Naive thymus-derived CD8-positive, alpha-beta T cell (primary cell): ENCODE measurements around the gene ADISSP. TPM values are rescaled to one million over a fixed set of nuclear protein-coding genes. Genes with fewer than 3 reads are reported as not detected.

Experiments
- ATAC-seq, 2 donors: fragments of 150-1000 bp; cut with Tn5 transposase in 1 of 2; sonication (Bioruptor Pico), chemical (Tn5 transposase) in 1 of 2; 1 replicate in 1 of 2; 2 replicates in 1 of 2; pipeline ENCODE4 v1.10.0; 2021; ENCODE audit warnings: mild to moderate bottlenecking in 2 of 2, moderate library complexity in 2 of 2
- POLR2A ChIA-PET: fragments of 350-600 bp; sonication (Branson Sonifier 250); formaldehyde crosslinking; loops from one replicate; lab custom pipeline; 2021; ENCODE audit warnings: antibody characterized with exemption; lab: Charles Lee
- DNase-seq, 10 donors: peaks; one replicate each; pipeline versions ENCODE4 v3.0.0 to v3.0.0-alpha.2; 2020 to 2022
- H3K27ac Mint-ChIP-seq, 10 donors: one replicate each; pipeline ENCODE4 v1.8.0; 2020 to 2022; ENCODE audit warnings: mild to moderate bottlenecking in 10 of 10, mixed read lengths in 10 of 10, moderate library complexity in 4 of 10, inconsistent platforms in 1 of 10
- H3K27me3 Mint-ChIP-seq, 5 donors: one replicate each; pipeline ENCODE4 v1.8.0; 2021 to 2022; ENCODE audit warnings: mixed read lengths in 5 of 5
- H3K36me3 Mint-ChIP-seq, 3 donors: one replicate each; pipeline ENCODE4 v1.8.0; 2020 to 2022; ENCODE audit warnings: mixed read lengths in 3 of 3, mild to moderate bottlenecking in 2 of 3, inconsistent platforms in 1 of 3
- H3K4me1 Mint-ChIP-seq, 4 donors: one replicate each; pipeline ENCODE4 v1.8.0; 2021 to 2022; ENCODE audit warnings: mixed read lengths in 4 of 4
- H3K4me3 Mint-ChIP-seq, 10 donors: one replicate each; pipeline ENCODE4 v1.8.0; 2020 to 2022; ENCODE audit warnings: mild to moderate bottlenecking in 10 of 10, mixed read lengths in 10 of 10, moderate library complexity in 6 of 10, inconsistent platforms in 1 of 10
- H3K9me3 Mint-ChIP-seq, 9 donors: one replicate each; pipeline ENCODE4 v1.8.0; 2020 to 2022; ENCODE audit warnings: mixed read lengths in 9 of 9, mild to moderate bottlenecking in 3 of 9, inconsistent platforms in 1 of 9, moderate library complexity in 1 of 9
- polyA plus RNA-seq, 3 donors: library from polyadenylated mRNA; unstranded; fragments of 300-500 nt; fragmentation: Illumina TruSeq; gene quantifications; one replicate each; pipeline ENCODE4 v1.2.3, GENCODE V29; 2021
- total RNA-seq, 8 experiments: library from RNA in 2 of 8; stranded (reverse) in 2 of 8; gene quantifications; one replicate each; pipeline ENCODE4 v1.2.3 and lab custom pipeline; 2021 to 2026

ADISSP gene
- total and polyA plus RNA-seq, 5 experiments from 2014 or later, result 17.6 to 32.4 (median 19.6) TPM

DNA sequence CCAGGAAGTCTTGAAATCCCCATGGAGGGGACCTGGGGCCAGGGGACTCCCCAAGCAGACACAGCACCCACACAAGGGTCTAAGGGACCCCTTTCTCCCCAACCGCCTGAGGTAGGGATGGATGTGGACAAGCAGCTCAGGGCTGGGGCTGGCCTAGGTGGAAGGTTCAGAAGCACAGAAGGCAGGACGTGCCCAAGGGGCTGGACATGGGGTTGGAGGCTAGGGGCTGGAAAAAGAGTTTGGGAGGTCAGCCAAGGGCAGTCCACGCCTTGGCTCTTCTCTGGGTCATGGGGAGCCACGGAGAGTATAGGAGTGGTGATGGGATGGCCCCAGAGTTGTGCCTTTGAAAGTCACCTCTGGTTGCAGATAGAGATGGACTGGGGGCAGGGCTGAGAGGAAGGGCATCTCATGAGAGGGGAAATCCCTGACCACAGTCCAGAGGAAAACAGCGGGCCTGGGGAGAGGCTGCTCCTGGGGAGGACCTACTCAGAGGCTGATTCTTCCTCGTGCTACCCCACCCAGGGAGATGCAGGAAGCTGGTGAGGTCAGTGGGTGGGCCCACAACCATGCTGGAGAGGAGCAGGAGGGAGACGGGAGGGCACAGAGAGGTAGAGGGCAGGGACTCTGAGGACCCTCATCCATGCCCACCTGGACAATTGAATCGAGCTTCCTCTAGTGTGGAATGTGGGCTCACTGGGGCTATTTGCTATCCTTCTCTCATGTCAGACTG is 37.6 kb downstream of the ADISSP start:
- H3K9me3 Mint-ChIP-seq, result no peaks in the 10 kb centered on the region
- peaks cover 28 to 67% (median 50%) of the 10 kb centered on the region in 5 donors for H3K27me3 Mint-ChIP-seq
- no peaks in the 10 kb centered on the region for H3K36me3 Mint-ChIP-seq
- POLR2A ChIA-PET, result no interaction called here
- no peak overlapping the region for H3K27ac Mint-ChIP-seq
- no peak overlapping the region for H3K4me3 Mint-ChIP-seq
- ATAC-seq (no peak), DNase-seq (no peak)
- H3K4me1 Mint-ChIP-seq, result peaks cover 0 to 3% (median 3%) of the 10 kb centered on the region in 4 donors

DNA sequence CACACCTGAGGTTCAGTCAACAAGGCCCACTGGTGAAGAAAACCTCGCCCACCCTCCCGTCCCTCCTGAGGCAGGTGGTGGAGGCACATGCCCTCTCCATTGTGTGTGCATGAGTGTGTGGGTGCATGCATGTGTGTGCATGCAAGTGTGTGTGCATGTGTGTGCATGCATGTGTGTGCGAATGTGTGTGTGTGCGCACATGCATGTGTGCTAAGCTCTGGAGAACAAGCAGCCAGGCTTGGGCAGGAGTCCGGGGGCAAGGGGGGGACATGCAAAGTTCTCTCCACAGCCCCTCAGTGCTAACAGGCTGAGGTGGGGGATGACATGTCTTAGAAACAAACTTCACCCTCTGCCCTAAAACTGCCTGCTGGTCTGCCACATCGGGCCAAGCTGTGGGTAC is 38.2 kb downstream of the ADISSP start:
- ATAC-seq (no peak), DNase-seq (no peak)
- POLR2A ChIA-PET, result no interaction called here
- Mint-ChIP-seq H3K27ac (no peak overlapping the region), H3K4me3 (no peak overlapping the region), H3K9me3 (no peaks in the 10 kb centered on the region), H3K36me3 (no peaks in the 10 kb centered on the region), H3K27me3 (peaks cover 27 to 64% (median 50%) of the 10 kb centered on the region in 5 donors), H3K4me1 (peaks cover 0 to 3% (median 3%) of the 10 kb centered on the region in 4 donors)

DNA sequence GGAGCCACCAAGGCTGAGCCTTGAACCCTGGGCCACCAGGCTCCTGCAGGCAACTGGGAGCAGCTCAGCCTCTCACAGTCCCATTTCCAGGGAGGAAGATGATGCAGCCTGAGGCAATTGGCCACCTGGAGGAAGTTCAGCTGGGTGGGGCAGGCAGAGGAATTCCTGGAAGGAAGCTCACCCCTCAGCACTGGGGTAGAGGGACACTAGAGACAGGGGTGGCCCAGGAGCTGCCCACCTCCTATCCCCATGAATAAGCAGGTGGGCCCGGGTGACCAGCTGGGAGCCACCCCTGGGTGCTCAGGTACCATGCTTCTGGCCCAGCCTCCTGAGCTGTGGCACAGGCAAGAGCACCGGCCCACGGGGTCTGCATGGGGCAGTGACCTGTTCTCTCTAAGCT is 38.7 kb downstream of the ADISSP start:
- no peaks in the 10 kb centered on the region for H3K36me3 Mint-ChIP-seq
- H3K4me1 Mint-ChIP-seq, result peaks cover 0 to 3% (median 3%) of the 10 kb centered on the region in 4 donors
- H3K9me3 Mint-ChIP-seq, result no peaks in the 10 kb centered on the region
- no peak for ATAC-seq
- no peak overlapping the region for H3K4me3 Mint-ChIP-seq
- DNase-seq, result no peak
- POLR2A ChIA-PET, result no interaction called here
- H3K27ac Mint-ChIP-seq, result no peak overlapping the region
- H3K27me3 Mint-ChIP-seq, result peaks cover 27 to 61% (median 50%) of the 10 kb centered on the region in 5 donors

DNA sequence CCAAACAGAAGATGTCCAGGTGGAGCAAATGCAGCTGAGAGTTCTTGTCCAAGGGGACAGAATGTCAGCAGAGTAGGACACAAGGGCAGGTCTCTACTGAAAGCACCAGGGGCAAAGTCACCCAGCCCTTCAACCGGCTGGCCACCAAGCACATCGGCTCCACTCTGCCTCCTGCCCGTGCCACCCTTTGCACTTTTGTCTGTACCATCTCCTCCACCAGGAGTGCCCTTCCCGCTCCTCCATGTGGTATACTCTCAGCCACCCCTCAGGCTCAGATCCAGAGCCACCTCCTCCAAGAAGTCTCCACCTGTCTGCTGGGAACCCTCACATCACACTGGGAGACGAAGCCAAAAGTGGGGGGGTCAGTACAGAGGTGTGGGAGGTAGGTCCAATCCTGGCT is 39.2 kb downstream of the ADISSP start:
- Mint-ChIP-seq H3K27ac (no peak overlapping the region), H3K9me3 (no peaks in the 10 kb centered on the region), H3K27me3 (peaks cover 27 to 56% (median 47%) of the 10 kb centered on the region in 5 donors)

DNA sequence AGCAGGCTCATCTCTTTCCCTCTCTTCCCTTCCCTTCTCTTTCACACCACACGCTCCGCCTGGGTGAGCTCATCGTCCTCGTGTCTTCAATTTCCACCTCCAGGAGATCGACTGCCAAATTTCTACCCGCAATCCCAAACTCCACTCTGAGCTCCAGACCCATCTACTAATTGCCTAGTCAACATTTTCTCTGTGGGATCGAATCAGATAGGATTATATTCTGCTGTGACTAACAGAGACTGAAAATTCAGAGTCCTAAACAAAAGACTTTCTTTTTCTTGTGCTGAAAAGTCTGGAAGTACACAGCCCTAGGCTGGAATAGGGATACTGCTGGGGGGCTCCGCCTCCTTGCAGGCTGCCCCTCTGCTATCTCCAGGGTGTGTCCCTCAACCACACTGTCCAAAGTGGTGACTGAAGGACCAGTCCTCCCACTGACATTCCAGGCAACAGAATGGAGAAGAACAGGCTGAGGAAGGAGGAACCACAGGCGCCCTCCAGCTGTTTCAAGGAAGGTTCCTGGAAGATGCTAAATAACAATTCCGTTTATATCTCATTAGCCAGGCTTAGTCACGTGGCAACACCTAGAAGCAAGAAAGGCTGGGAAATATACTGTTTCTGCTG is 40.0 kb downstream of the ADISSP start:
- no peak for ATAC-seq
- Mint-ChIP-seq H3K9me3 (no peaks in the 10 kb centered on the region), H3K36me3 (no peaks in the 10 kb centered on the region), H3K4me3 (no peak overlapping the region), H3K27ac (no peak overlapping the region), H3K27me3 (peaks cover 27 to 48% (median 46%) of the 10 kb centered on the region in 5 donors), H3K4me1 (peaks cover 0 to 3% (median 2%) of the 10 kb centered on the region in 4 donors)
- no peak for DNase-seq
- POLR2A ChIA-PET, result no interaction called here

More for the DNA sequence above, 39.2 kb downstream of the ADISSP start:
- POLR2A ChIA-PET, result no interaction called here
- Mint-ChIP-seq H3K4me1 (peaks cover 0 to 3% (median 3%) of the 10 kb centered on the region in 4 donors), H3K4me3 (no peak overlapping the region), H3K36me3 (no peaks in the 10 kb centered on the region)
- ATAC-seq, result no peak
- no peak for DNase-seq

DNA sequence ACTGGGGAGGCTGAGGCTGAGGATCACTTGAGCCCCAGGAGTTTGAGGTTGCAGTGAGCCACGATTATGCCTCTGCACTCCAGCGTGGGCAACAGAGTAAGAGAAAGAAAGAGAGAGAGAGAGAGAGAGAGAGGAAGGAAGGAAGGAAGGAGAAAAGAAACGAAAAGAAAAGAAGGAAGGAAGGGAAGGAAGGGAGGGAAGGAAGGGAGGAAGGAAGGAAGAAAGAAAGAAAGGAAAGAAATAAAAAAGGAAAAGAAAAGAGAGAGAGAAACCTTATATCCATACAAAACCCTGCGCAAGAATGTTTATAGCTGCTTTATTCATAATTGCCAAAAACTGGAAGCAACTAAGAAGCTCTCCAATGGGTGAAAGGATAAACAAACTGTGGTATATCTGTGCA is 43.2 kb downstream of the ADISSP start:
- Mint-ChIP-seq H3K4me1 (peaks cover 0 to 3% (median under 1%) of the 10 kb centered on the region in 4 donors), H3K27ac (no peak overlapping the region), H3K4me3 (no peak overlapping the region), H3K9me3 (no peaks in the 10 kb centered on the region), H3K27me3 (peaks cover 25 to 33% (median 31%) of the 10 kb centered on the region in 5 donors), H3K36me3 (no peaks in the 10 kb centered on the region)
- DNase-seq (no peak), ATAC-seq (no peak)
- POLR2A ChIA-PET, result interaction anchor here (0.7 kb wide), 1 partner anchor 62 kb away, joined by 3 read pairs; no protein-coding TSS in a partner anchor

DNA sequence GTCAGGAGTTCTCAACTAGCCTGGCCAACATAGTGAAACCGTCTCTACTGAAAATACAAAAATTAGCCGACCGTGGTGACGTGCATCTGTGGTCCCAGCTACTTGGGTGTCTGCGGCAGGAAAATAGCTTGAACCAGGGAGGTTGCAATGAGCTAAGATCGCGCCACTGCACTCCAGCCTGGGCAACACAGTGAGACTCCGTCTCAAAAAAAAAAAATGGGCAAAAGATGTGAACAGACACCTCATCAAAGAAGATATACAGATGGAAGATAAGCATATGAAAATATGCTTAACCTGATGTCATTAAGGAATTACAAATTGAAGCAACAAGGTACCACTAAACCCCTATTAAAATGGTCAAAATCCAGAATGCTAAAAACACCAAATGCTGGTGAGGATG is 44.3 kb downstream of the ADISSP start:
- ATAC-seq (no peak), DNase-seq (no peak)
- Mint-ChIP-seq H3K27me3 (peaks cover 23 to 31% (median 29%) of the 10 kb centered on the region in 5 donors), H3K27ac (no peak overlapping the region), H3K4me3 (no peak overlapping the region), H3K9me3 (no peaks in the 10 kb centered on the region), H3K36me3 (no peaks in the 10 kb centered on the region), H3K4me1 (peaks cover 0 to 3% (median 0%) of the 10 kb centered on the region in 4 donors)
- POLR2A ChIA-PET, result interaction anchor here (0.7 kb wide), 1 partner anchor 207 kb away, joined by 5 read pairs; no protein-coding TSS in a partner anchor

DNA sequence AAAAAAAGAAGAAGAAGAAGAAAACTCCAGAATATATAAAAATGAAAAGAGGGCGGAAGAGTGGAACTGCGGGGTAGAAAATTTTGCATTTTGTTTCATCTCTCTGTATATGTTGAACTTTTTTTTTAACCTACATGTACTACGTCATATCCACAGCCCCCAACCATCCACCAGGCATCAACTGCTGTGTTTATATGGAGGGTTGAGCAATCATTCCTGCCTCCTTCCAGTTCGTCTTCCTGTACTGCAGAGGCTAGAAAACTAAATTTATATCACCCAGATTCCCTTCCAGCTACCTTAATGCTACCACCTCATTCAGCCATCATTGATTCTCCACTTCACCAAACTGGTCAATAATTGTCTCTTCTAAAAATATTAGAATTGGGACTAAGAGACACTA is 45.6 kb downstream of the ADISSP start:
- Mint-ChIP-seq H3K27ac (no peak overlapping the region), H3K4me1 (peaks cover 0 to 3% (median 0%) of the 10 kb centered on the region in 4 donors), H3K36me3 (no peaks in the 10 kb centered on the region), H3K9me3 (no peaks in the 10 kb centered on the region), H3K4me3 (no peak overlapping the region), H3K27me3 (peaks cover 11 to 27% (median 26%) of the 10 kb centered on the region in 5 donors)
- DNase-seq (no peak), ATAC-seq (no peak)
- POLR2A ChIA-PET, result no interaction called here

DNA sequence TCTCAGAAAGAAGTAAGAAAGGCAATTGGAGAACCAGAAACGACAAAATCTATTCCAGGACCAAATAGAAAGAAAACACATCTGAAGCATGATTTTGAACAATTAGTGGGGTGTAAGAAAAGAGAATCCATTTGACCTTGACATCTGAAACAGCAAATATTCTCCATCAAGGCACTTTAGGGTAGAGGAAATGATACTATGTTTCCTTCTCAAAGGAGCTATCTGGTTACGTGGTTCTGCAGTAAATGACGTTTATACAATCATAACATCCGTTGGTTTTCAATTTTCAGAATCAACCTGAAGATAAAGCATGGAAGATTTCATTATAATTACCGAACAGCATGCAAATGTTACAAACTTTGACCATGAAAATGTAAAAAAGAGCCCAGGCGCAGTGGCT is 46.9 kb downstream of the ADISSP start:
- POLR2A ChIA-PET, result no interaction called here
- ATAC-seq (no peak), DNase-seq (no peak)
- peaks cover 0 to 3% (median 0%) of the 10 kb centered on the region in 4 donors for H3K4me1 Mint-ChIP-seq
- peaks cover 9 to 31% (median 22%) of the 10 kb centered on the region in 5 donors for H3K27me3 Mint-ChIP-seq
- H3K36me3 Mint-ChIP-seq, result no peaks in the 10 kb centered on the region
- no peak overlapping the region for H3K4me3 Mint-ChIP-seq
- H3K9me3 Mint-ChIP-seq, result no peaks in the 10 kb centered on the region
- H3K27ac Mint-ChIP-seq, result no peak overlapping the region

DNA sequence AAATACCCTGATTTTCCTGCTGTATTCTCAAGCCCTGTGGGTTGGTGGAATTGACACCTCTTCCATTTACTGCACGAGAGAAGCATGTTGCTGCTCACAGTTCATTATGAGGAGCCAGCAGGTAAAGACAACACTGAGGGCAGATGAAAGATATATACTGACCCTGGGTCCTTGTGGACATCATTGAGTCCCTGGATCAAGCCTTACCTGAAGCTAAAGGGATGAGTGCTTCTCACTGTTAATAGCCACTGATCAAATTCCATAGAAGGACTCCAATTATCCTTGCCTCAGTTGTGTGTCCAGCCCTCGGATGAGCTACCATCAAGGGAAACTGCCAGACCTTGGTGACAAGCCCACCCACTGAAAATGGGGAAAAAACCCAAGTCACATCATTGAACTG is 47.5 kb downstream of the ADISSP start:
- Mint-ChIP-seq H3K27ac (no peak overlapping the region), H3K36me3 (no peaks in the 10 kb centered on the region), H3K4me1 (peaks cover 0 to 3% (median 0%) of the 10 kb centered on the region in 4 donors), H3K27me3 (peaks cover 9 to 31% (median 22%) of the 10 kb centered on the region in 5 donors), H3K9me3 (no peaks in the 10 kb centered on the region), H3K4me3 (no peak overlapping the region)
- DNase-seq, result no peak
- POLR2A ChIA-PET, result no interaction called here
- ATAC-seq, result no peak

DNA sequence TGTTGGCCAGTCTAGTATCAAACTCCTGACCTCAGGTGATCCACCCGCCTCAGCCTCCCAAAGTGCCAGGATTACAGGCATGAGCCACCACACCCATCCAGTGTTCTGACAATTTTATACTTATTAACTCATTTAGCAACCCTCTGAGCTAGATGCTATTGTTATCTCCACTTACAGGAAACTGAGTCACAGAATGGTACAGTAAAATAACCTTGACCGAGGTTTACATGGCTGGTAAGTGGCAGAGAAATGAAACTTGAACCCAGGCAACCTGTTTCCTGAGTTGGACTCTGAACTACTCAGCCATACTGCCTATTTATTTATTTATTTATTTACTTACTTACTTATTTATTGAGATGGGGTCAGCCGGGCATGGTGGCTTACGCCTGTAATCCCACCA is 48.5 kb downstream of the ADISSP start:
- peaks cover 0 to 3% (median 0%) of the 10 kb centered on the region in 4 donors for H3K4me1 Mint-ChIP-seq
- POLR2A ChIA-PET, result no interaction called here
- ATAC-seq, result no peak

DNA sequence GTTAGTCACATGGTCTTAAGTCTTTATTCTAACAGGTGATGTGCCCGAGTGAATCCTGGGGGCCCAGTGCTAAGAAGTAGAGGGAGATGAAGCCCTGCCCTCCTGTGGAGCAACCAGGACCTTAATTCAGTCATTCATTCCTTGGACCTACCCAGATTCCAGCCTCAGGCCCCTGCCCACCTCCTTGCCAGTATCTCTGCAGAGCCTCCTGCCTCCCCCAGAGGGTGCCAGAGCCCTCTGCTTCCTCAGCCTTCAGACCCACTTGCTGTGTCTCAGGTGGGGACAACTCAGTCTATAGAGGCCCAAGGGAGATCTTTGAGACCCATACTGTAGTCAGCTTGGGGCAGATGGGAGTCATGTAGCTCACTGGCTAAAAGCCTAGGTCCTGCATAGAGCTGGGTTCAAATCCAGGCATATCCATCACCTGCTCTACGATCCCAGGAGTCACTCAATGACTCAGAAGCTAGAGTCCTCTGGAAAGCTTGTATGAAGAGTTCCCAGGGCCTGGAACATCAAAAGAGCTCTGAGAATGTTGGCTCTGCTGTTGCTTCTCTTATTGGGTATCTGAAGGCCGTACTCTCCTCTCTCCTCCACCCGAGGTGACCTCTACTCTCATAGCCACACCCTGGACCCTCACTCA is 51.2 kb downstream of the ADISSP start:
- DNase-seq, result peak in 6 of 10 donors; percentile 8 to 35 (median 15)
- no peak overlapping the region for H3K27ac Mint-ChIP-seq
- H3K4me1 Mint-ChIP-seq, result peaks cover 0 to 5% (median 0%) of the 10 kb centered on the region in 4 donors
- H3K27me3 Mint-ChIP-seq, result peaks cover 9 to 31% (median 22%) of the 10 kb centered on the region in 5 donors
- no peaks in the 10 kb centered on the region for H3K36me3 Mint-ChIP-seq
- peak; percentile 59 to 72 for ATAC-seq
- POLR2A ChIA-PET, result no interaction called here
- H3K9me3 Mint-ChIP-seq, result no peaks in the 10 kb centered on the region
- H3K4me3 Mint-ChIP-seq, result no peak overlapping the region

More for the DNA sequence above, 48.5 kb downstream of the ADISSP start:
- Mint-ChIP-seq H3K9me3 (no peaks in the 10 kb centered on the region), H3K36me3 (no peaks in the 10 kb centered on the region), H3K4me3 (no peak overlapping the region), H3K27ac (no peak overlapping the region), H3K27me3 (peaks cover 9 to 31% (median 19%) of the 10 kb centered on the region in 5 donors)
- DNase-seq, result no peak

DNA sequence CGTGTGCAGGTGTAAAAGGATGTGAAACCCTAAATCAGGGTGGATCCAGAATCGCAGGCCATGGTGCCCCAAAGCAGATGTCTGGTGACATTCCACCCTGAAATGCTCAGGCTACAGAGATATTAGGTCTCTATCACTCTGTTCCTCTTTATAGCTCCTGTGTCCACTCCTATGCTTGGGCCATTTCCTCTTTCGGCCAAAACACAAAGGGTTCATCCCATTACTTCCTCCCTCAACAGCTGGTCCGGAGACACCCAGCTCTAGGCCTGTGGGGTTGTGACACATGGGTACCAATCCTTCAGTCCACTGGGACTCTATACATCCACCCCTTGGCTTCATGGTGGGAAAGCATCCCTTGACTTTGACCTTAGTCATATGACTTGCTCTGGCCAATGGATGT is 53.5 kb downstream of the ADISSP start:
- Mint-ChIP-seq H3K4me3 (no peak overlapping the region), H3K9me3 (no peaks in the 10 kb centered on the region), H3K27ac (no peak overlapping the region), H3K4me1 (peaks cover 0 to 4% (median 0%) of the 10 kb centered on the region in 4 donors), H3K27me3 (peaks cover 3 to 20% (median 17%) of the 10 kb centered on the region in 5 donors), H3K36me3 (no peaks in the 10 kb centered on the region)
- ATAC-seq (no peak), DNase-seq (no peak)
- POLR2A ChIA-PET, result interaction anchor here (0.7 kb wide), 1 partner anchor 97 kb away, joined by 3 read pairs; no protein-coding TSS in a partner anchor
